ENCODE measurements around the gene FCGR2B. TPM values are rescaled to one million over a fixed set of nuclear protein-coding genes. Genes with fewer than 3 reads are reported as not detected.

Gene FCGR2B
- total RNA-seq, 2 experiments from 2014 or later: not detected

Other genes with a start within 250 kb of the FCGR2B start
- gene FCGR2A, start 157.7 kb upstream of the FCGR2B start, total RNA-seq: under 1 TPM; 0.31 to 0.46 TPM
- gene HSPA6, start 138.6 kb upstream of the FCGR2B start, total RNA-seq: under 1 TPM; 0.17 to 0.30 TPM
- gene FCGR3A, start 113.3 kb upstream of the FCGR2B start, total RNA-seq: under 1 TPM; 0.98 to 1.00 TPM
- not detected for gene FCGR3B, start 32.0 kb upstream of the FCGR2B start, total RNA-seq
- gene FCRLA, start 44.1 kb downstream of the FCGR2B start, total RNA-seq: not detected
- under 1 TPM; 0.24 to 0.33 TPM for gene FCRLB, start 58.4 kb downstream of the FCGR2B start, total RNA-seq
- gene DUSP12, start 86.6 kb downstream of the FCGR2B start, total RNA-seq: 10 to 100 TPM; 27.9 to 31.1 TPM
- gene ATF6, start 103.2 kb downstream of the FCGR2B start, total RNA-seq: 10 to 100 TPM; 10.5 to 11.6 TPM

All from CD8-positive, alpha-beta T cell (primary cell).